ENCODE data around the gene CRIP2.

The CRIP2 gene

GRCh38 chr14:105466531-105467248 is 7.9 kb upstream of the CRIP2 start:
- no peaks in the 10 kb centered on the region for H3K9me2 ChIP-seq (ENCODE audit: low read depth, low read length)
- H3K9me3 ChIP-seq (ENCODE audit: low read length): no peaks in the 10 kb centered on the region
- no peak overlapping the region for H3K4me3 ChIP-seq (ENCODE audit: low read depth, low read length, poor library complexity, severe bottlenecking)
- no peak overlapping the region for H3K9ac ChIP-seq (ENCODE audit: low read length)
- H2AFZ ChIP-seq (ENCODE audit: low read length): no peak overlapping the region
- no peaks in the 10 kb centered on the region for H3K27me3 ChIP-seq (ENCODE audit: insufficient read depth, low read length)
- no peaks in the 10 kb centered on the region for H4K20me1 ChIP-seq (ENCODE audit: insufficient read depth, low read length)
- no peaks in the 10 kb centered on the region for H3K4me1 ChIP-seq (ENCODE audit: insufficient read depth, low read length, severe bottlenecking)
- peaks cover 86% of the 10 kb centered on the region for H3K36me3 ChIP-seq (ENCODE audit: insufficient read depth, low read length)
- H3K79me2 ChIP-seq (ENCODE audit: insufficient read depth, low read length): no peaks in the 10 kb centered on the region
- H3K4me2 ChIP-seq (ENCODE audit: low read length): no peak overlapping the region
- H3K27ac ChIP-seq (ENCODE audit: low read depth, low read length, poor library complexity, severe bottlenecking): no peak overlapping the region
- TF ChIP-seq EZH2 (IDR thresholded peaks at IDR 0.05; ENCODE audit: borderline replicate concordance, low read length) (no peak), CTCF (IDR thresholded peaks at IDR 0.05; ENCODE audit: low read length) (no peak)
- no peaks in the 10 kb centered on the region for H3F3A ChIP-seq (ENCODE audit: insufficient read depth, low read length)

- no peaks in the 10 kb centered on the region for H3F3A ChIP-seq (ENCODE audit: insufficient read depth, low read length)
- no peak overlapping the region for H3K4me3 ChIP-seq (ENCODE audit: low read depth, low read length, poor library complexity, severe bottlenecking)
- no peak overlapping the region for H2AFZ ChIP-seq (ENCODE audit: low read length)
- H3K9me3 ChIP-seq (ENCODE audit: low read length): no peaks in the 10 kb centered on the region
- no peaks in the 10 kb centered on the region for H4K20me1 ChIP-seq (ENCODE audit: insufficient read depth, low read length)
- no peaks in the 10 kb centered on the region for H3K79me2 ChIP-seq (ENCODE audit: insufficient read depth, low read length)
- TF ChIP-seq CTCF (IDR thresholded peaks at IDR 0.05; ENCODE audit: low read length) (no peak), EZH2 (IDR thresholded peaks at IDR 0.05; ENCODE audit: borderline replicate concordance, low read length) (no peak)
- no peak overlapping the region for H3K4me2 ChIP-seq (ENCODE audit: low read length)
- no peaks in the 10 kb centered on the region for H3K27me3 ChIP-seq (ENCODE audit: insufficient read depth, low read length)
- no peak overlapping the region for H3K27ac ChIP-seq (ENCODE audit: low read depth, low read length, poor library complexity, severe bottlenecking)
- no peaks in the 10 kb centered on the region for H3K9me2 ChIP-seq (ENCODE audit: low read depth, low read length)
- H3K9ac ChIP-seq (ENCODE audit: low read length): no peak overlapping the region
- H3K36me3 ChIP-seq (ENCODE audit: insufficient read depth, low read length): peaks cover 81% of the 10 kb centered on the region
- no peaks in the 10 kb centered on the region for H3K4me1 ChIP-seq (ENCODE audit: insufficient read depth, low read length, severe bottlenecking)
These were observed 7.2 kb upstream of the CRIP2 start for GRCh38 chr14:105467249-105467941.

- Histone ChIP-seq H3K9ac (ENCODE audit: low read length) (no peak overlapping the region), H3K9me3 (ENCODE audit: low read length) (no peaks in the 10 kb centered on the region), H4K20me1 (ENCODE audit: insufficient read depth, low read length) (no peaks in the 10 kb centered on the region), H3K4me1 (ENCODE audit: insufficient read depth, low read length, severe bottlenecking) (no peaks in the 10 kb centered on the region), H3K36me3 (ENCODE audit: insufficient read depth, low read length) (peaks cover 75% of the 10 kb centered on the region), H3K27ac (ENCODE audit: low read depth, low read length, poor library complexity, severe bottlenecking) (no peak overlapping the region), H3K79me2 (ENCODE audit: insufficient read depth, low read length) (no peaks in the 10 kb centered on the region), H2AFZ (ENCODE audit: low read length) (no peak overlapping the region), H3K4me2 (ENCODE audit: low read length) (no peak overlapping the region), H3F3A (ENCODE audit: insufficient read depth, low read length) (no peaks in the 10 kb centered on the region), H3K27me3 (ENCODE audit: insufficient read depth, low read length) (no peaks in the 10 kb centered on the region), H3K9me2 (ENCODE audit: low read depth, low read length) (no peaks in the 10 kb centered on the region), H3K4me3 (ENCODE audit: low read depth, low read length, poor library complexity, severe bottlenecking) (no peak overlapping the region)
- TF ChIP-seq EZH2 (IDR thresholded peaks at IDR 0.05; ENCODE audit: borderline replicate concordance, low read length) (no peak), CTCF (IDR thresholded peaks at IDR 0.05; ENCODE audit: low read length) (no peak)
These were observed 6.6 kb upstream of the CRIP2 start for GRCh38 chr14:105467942-105468471.
